ENCODE measurements around the gene NF2.
A peak's percentile ranks its signal among the peaks of the same experiment; 100 is the strongest.
"Not testable (repeated sequence)": the region's sequence is repeated elsewhere in the genome, so short reads cannot be mapped to it uniquely, and the experiment has no call there.

Gene NF2

DNA sequence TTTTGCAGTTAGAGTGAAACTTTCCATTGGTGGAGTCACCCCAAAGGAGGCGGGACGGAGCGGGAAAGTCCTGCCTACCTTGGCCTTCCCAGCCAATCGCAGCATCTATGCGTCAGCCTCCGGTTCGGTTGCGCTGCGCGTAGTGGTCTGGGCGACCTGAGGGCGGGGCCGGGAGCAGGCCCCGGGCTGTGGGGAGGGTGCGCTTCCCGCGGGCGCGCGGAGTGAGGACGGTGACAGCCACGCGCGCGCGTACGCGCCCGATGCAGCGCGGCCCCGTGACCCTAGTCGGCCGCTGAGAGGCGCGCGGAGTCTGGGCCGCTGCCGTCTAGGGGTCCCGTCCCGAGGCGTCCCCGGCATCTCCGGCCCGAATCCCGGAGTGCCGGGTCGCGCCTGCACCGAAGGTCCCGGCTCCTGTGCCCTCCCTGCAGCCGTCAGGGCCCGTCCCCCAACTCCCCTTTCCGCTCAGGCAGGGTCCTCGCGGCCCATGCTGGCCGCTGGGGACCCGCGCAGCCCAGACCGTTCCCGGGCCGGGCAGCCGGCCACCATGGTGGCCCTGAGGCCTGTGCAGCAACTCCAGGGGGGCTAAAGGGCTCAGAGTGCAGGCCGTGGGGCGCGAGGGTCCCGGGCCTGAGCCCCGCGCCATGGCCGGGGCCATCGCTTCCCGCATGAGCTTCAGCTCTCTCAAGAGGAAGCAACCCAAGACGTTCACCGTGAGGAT, at the start of gene NF2:
Gene NF2 (plus strand): TSS at position 276 of the 718 bp plus-strand sequence. CDS start 366 bp downstream, at position 642.
- FAIRE-seq: peak; percentile 99

DNA sequence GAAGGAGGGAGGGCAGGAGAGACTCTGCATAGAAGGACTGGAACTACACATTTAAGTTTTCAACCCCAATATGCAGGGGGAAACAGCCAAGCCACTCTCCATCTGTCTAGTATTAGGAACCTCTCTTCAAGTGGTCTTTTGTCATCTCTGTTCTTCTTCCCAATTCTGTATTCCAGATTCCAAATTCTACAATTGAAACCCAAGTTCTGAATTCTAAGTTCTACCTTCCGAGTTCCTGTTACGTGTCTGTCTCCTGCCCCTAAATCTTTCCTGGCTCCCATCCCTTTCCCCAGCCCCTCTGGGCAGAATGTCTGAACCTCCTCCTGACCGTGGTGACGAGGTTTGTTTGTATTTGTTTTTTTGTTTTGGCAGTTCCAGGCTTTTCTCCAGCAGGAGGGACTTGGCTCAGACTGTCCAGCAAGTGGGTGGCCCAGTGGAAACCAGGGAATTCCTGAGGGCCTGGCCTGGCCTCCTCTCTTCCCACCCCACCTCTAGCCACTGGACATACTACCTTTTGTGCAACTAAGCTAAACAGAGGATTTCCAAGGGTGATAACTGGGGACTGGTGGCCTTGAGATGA, 48.3 kb upstream of the NF2 start:
- no peak for FAIRE-seq

DNA sequence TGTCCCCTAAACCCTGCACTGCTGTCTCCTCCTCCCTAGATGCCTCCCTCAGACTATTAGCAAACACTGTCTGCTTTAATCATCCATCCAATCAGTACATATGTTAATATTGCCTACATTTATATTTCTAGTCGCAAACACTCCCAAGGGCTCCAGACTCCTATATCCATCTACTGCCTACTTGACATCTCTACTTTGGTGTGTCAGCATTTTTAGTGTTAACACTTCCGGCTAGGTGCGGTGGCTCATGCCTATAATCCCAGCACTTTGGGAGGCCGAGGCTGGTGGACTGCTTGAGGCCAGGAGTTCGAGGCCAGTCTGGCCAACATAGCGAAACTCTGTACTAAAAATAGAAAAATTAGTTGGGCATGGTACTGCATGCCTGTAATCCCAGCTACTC, 44.4 kb upstream of the NF2 start:
- no peak for FAIRE-seq

DNA sequence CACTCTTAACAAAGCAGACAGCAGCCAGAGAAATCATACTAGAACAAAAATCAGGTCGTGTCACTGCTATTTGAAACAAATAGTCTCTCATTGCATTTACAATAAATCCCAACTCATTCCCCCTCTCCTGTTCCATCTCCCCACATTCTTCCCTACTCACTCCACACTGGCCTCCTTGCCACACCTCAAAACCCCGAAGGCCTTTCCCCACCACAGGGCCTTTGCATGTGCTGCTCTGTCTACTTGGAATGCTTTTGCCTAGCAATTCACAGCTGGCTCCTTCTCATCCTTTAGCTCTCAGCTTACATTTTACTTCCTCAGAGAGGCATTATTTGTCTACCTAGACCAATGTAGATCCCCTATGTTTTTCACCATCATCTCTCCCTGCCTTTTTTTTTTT, 43.6 kb upstream of the NF2 start:
- no peak for FAIRE-seq

DNA sequence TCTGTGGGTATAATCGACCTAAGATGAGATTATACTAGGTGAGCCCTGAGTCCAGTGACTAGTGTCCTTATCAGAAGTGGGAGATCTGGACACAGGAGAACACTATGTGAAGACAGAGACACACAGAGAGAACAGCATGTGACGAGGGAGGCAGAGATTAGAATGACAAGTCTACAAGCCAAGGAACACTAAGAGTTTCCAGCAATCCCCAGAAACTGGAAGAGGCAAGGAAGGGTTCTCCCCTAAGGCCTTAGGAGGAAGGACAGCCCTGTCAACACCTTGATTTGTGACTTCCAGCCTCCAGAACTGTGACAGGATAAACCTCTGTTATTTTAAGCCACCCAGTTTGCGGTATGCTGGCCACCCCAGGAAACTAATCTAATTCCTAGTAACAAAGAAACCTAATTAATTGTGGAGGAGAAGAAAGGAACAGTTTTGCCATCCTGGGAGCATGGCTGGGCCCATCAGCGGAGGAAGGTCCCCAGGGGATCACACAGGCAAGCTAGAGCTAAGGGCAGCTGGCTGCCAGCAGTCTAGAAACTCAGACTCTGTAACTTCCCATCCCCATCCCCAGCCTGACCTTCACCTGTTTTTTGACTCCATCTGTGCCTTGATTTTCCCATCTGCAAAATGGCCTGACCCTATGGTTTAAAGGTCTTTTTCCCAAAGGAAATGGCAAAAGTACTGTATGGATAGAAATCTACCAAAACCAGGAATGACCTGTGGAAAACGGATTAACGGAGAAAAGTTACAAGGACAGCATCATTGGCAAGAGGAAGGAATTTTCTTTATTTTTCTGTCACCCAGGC, 39.6 kb upstream of the NF2 start:
- FAIRE-seq: no peak

DNA sequence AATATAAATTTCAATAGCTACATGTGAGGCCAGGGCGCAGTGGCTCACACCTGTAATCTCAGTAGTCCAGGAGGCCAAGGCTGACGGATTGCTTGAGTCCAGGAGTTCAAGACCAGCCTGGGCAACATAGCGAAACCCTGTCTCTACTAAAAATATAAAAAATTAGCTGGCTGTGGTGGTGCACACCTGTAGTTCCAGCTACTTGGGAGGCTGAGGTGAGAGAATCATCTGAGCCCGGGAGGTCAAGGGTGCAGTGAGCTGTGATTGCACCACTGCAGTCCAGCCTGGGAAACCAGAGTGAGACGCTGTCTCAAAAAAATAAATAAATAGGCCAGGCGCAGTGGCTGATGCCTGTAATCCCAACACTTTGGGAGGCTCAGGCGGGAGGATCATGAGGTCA, 36.9 kb upstream of the NF2 start:
- not testable (repeated sequence) for FAIRE-seq

DNA sequence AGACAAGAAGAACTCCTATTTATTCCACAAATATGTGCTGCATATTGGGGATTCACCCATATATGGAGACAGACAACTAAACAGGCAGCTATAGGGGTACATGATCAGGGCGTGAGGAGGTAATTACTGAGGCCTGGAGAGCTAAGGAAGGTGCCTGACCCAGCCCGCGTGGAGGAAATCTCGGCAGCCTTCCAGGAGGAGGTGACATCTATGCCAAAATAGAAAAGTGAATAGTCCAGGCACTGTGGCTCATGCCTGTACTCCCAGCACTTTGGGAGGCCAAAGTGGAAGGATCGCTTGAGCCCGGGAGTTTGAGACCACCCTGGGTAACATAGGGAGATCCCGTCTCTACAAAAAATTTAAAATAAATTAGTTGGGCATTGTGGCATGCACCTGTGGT, 36.1 kb upstream of the NF2 start:
- no peak for FAIRE-seq

DNA sequence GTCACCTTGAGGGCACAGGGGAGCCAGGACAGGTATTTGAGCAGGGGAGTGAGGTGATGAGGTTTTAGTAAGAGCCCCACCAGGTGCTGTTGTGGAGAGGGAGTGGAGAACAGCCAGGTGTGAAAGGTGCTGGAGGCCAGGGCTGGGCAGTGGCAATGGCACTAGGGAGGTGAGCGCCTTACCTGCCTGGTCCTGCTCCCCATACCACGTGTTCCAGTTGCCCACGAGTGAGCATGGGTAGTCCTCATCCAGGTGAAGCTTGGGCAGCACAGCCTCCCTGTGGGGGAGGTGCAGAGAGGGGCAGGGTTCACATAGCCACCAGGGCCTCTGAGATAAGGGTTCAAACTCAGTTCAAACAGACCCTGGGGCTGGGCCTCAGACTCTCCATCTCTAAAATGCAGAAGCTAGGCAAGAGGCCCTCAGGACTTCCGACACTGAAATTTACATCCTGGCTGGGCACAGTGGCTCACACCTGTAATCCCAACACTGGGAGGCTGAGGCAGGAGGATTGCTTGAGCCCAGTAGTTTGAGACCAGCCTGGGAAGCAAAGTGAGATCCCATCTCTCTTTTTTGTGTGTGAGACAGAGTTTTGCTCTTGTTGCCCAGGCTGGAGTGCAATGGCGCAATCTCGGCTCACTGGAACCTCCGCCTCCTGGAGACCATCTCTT, 34.3 kb upstream of the NF2 start:
- FAIRE-seq: no peak

DNA sequence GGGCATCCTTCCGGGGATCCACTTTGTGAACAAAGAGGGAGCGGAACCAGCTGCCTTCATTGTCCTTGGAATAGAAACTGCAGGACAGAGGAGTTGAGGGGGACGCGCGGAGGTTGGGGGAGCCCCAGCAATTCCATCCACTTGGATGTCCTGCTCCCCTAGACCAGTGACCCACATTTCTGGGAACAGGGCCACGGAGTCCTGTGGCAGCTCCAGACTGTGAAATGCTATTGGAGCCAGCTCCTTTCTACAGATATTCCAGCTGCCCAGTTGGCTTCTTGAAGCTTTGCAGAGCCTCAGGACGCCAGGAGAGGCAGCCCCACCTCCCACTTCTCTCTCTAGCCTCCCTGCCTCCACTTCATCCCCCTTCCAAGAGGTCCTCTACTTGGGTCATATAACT, 33.0 kb upstream of the NF2 start:
- FAIRE-seq: no peak

DNA sequence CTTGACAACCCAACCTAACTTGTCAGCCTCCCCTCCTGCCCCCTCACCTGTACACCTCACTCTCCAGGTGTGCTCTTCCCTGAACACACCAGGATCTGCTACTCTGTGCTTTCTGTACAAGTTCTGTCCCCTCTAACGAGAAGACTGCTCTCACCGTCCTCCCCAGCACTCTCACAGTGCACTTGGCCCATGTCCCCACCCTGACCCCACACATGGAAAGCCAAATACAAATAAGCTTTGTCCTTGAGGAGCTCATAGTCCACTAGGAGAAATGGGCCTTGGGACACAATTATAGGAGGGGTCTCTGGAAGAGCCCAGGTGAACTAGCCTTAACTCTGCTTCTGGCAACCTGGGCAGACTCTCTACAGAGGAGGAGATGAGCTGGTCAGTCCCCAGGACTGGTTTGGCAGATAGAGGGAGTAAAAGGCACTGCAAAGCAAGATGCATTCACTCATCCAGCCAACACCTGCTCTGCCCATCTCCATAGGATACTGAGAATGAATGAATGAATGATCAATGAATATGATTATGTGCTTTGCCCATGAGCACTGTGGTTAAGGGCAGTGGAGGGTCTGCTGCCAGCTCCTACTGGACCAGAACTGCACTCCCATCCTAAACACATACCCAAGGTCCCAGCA, 32.4 kb upstream of the NF2 start:
- no peak for FAIRE-seq

DNA sequence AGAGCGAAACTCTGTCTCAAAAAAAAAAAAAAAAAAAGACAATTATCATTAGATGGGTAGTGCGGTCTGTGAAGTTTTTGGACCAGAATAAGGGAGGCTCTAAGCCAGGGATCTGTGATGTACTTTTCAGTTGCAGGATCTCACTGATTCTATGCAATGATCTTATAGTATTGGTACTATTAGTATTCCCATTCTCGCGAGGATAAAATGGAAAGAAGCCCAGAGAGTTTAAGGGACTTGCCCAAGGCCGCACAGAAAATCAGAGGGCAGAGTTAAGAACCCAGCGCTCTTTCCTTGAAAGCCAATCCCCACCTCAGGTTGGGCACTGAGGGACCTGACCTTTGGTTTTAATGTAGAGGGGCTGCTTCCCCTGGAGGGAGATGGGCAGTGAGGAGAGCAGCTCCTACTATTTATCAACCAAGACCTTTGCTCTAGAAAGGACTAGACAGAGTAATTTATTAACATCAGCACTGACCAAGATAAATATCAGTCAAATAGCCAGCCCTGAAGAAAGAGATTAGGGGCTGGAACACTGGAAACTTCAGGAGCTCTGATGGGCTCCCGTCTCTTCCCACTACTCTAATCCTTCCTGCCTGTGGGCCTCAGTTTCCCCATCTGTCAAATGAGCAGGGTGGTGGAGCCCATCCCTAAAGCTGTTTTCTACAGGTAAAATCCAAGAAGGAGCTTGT, 28.5 kb upstream of the NF2 start:
- no peak for FAIRE-seq

DNA sequence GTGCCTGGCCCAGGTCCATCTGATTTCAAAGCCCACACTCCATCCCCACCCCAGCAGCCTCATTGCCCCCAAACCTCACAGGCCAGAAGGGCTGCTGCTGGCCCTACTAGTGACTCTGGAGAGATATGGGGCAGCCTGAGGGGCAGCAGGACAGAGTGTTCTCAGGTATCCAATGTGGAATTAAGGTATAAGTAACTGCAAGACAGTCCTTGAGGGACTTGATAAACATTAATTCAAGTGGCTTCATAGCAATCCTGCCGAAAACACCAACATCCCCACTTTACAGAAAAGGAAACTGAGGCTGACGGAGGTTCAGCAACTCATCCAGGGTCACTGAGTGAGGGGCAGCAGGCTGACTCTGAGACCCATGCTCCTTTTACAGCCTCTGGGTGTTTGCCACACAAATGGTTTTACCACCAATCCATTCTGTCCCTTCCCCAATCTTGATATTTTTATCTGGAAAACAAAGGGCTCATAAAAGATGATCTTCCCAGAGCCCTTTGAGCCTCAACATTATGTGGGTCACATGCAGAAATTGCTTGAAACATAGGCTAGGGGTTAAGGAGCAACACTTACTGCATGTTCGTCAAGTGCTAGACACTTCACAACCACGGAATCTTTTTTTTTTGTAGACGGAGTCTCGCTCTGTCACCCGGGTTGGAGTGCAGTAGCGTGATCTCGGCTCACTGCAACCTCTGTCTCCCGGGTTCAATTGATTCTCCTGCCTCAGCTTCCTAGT, 24.8 kb upstream of the NF2 start:
- no peak for FAIRE-seq

DNA sequence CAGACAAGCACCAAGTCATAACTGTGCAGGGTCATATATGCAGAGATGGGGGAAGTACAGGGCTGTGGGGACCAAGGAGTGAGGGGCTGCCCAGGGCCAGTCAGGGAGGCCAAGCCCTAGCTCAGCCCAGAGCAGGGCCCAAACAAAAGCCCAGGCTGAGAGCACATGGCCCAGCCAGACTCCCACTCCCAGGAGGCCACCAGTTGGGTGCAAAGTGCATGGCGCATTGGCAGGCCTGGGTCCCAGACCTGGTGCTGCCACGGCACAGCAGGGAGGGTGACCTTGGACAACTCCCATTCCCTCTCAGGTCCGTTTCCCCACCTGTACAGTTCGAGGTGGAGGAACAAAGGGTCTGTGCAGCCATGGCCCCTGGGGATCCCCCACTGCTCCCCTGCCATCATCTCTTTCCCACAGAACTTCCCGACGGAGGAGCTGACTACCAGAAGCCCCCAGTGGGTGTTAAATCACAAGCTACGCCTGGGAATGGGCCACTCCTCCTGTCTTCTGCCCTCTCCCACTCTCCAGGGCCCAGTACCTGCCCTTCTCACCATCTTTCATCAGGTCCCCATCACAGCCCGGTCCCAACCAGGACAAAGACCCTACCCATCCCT, 23.1 kb upstream of the NF2 start:
- FAIRE-seq: no peak

DNA sequence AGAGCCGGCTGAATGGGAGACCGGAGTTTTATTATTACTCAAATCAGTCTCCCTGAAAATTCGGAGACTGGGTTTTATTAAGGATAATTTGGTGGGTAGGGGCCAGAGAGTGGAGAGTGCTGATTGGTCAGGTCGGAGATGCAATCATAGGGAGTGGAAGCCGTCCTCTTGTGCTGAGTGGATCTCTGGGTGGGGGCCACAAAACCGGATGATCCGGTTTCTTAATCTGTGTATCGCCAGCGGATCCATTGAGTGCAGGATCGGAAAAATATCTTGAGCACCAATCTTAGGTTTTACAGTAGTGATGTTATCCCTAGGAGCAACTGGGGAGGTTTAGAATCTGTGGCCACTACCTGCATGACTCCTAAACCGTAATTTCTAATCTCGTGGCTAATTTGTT, 21.6 kb upstream of the NF2 start:
- no peak for FAIRE-seq

DNA sequence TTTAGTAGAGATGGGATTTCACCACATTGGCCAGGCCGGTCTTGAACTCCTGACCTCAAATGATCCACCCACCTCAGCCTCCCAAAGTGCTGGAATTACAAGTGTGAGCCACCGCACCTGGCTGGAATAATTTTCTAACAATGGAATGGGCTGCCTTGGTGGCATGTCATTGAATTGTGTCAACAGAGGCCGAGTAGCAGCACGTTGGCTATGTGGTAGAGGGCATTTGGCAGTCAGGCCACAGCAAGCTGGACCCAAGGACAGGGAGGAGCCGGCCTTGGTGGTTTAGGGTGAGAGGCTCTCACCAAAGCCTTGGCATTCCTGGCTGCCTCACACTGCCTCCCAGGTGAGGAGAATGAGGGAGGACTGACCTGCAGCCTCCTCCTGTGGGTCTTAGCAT, 18.5 kb upstream of the NF2 start:
- no peak for FAIRE-seq

DNA sequence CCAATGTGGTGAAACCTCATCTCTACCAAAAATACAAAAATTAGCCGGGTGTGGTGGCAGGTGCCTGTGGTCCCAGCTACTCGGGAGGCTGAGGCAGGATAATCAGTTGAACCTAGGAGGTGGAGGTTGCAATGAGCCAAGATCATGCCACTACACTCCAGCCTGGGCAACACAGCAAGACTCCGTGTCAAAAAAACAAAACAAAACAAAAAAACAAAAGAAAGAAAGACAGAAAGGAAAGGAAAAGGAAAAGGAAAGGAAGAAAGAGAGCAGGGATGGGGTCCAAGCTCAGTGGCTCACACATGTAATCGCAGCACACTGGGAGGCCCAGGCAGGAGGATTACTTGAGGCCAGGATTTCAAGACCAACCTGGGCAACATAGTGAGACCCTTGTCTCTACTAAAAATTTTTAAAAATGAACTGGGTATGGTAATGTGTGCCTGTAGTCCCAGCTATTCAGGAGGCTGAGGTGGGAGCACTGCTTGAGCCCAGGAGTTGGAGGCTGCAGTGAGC, 17.2 kb upstream of the NF2 start:
- FAIRE-seq: not testable (repeated sequence)

DNA sequence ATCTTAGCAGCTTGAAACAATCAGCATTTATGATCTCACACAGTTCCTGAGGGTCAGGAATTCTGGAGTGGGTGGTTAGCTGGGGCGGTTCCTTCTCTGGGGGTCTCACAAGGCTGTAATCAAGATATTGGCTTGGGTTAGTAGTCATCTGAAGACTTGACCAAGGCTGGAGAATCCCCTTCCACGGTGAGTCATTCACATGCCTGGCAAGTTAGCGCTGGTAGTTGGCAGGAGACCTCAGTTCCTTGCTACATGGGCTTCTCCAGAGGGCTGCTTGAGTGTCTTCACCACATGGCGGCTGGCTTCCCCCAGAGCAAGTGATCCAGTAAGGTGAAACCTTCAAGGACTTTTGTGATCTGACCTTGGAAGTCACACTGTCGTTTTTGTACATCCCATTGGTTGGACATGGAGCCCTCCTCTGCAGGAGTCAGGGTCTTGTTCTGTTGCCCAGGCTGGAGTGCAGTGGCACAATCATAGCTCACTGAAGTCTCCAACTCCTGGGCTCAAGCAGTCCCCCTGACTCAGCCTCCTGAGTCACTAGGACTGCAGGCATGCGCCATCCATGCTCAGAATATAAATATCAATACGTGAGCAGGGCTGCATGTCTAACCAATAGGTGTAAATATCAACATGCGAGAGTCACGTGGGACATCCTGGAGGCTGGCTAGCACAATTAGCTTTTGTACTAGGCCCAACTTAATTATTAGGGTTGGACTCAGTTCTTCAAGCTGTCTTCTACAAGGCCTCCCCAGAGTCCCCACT, 15.3 kb upstream of the NF2 start:
- no peak for FAIRE-seq

DNA sequence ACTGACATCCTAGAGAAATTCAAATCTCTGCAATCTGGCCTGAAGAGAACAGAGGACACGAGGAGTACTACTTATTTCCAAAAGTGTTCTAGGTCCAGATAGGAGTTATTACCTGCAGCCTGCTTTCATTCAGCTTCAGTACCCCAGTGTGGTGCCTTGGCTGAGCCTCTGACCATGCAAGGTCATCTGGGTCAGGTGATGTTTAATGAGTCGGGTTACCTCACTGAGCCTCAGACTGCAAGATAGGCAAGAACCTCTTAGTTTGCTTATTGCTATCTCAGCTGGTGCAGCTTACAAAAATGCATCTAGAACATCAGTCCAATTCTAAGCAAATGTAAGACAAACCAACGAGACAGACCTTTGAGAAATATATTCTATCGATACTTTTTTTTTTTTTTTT, 9.5 kb upstream of the NF2 start:
- FAIRE-seq: no peak

DNA sequence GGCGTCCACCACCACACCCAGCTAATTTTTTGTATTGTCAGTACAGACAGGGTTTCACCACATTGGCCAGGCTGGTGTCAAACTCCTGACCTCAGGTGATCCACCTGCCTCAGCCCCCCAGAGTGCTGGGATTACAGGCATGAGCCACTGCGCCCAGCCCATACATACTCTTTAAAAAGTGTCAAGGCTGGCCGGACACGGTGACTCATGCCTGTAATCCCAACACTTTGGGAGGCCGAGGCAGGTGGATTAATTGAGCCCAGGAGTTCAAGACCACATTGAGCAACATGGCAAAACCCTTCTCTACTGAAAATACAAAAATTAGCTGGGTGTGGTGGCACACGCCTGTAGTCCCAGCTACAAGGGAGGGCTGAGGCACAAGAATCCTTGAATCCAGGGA, 9.0 kb upstream of the NF2 start:
- not testable (repeated sequence) for FAIRE-seq

DNA sequence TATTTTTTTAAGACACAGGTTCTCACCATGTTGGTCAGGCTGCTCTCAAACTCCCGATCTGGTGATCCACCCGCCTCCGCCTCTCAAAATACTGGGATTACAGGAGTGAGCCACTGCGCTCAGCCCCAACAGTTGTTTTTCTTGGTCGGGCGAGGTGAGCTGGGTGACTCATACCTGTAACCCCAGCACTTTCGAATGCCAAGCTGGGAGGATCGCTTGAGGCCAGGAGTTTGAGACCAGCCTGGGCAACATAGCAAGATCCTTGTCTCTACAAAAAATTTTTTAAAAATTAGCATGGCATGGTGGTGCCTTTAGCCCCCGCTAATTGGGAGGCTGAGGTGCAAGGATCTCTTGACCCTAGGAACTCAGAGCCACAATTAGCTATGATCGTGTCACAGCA, 7.0 kb upstream of the NF2 start:
- FAIRE-seq: no peak
